Astrocyte (in vitro differentiated cells and primary cell): Measurements from ENCODE around the gene ZNF75A. TPM values are rescaled to one million over a fixed set of nuclear protein-coding genes. Genes with fewer than 3 reads are reported as not detected.

Source experiments
- DNase-seq: peaks from one replicate; pipeline ENCODE4 v3.0.0-alpha.2; 2010; ENCODE audit warnings: low read depth
- FAIRE-seq: peaks from 2 replicates; lab custom pipeline; 2011; peaks lifted over from hg19 to GRCh38; lab: Jason Lieb, UNC
- H2AFZ ChIP-seq: 2 replicates; pipeline ENCODE4 v1.6.0; 2012; ENCODE audit warnings: low read depth, low read length, inconsistent platforms
- H3K27ac ChIP-seq: 2 replicates; pipeline ENCODE4 v1.5.1; 2011; ENCODE audit warnings: low read depth, low read length, inconsistent platforms
- H3K27me3 ChIP-seq: 2 replicates; pipeline ENCODE4 v1.6.0; 2011; ENCODE audit warnings: low read length, inconsistent platforms; ENCODE audit not compliant: insufficient read depth
- H3K36me3 ChIP-seq: 2 replicates; pipeline ENCODE4 v1.5.1; 2011; ENCODE audit warnings: low read length, inconsistent platforms; ENCODE audit not compliant: insufficient read depth
- H3K4me1 ChIP-seq: 2 replicates; pipeline ENCODE4 v1.5.1; 2011; ENCODE audit warnings: low read length, inconsistent platforms; ENCODE audit not compliant: insufficient read depth
- H3K4me2 ChIP-seq: 2 replicates; pipeline ENCODE4 v1.6.0; 2012; ENCODE audit warnings: low read length, inconsistent platforms
- H3K4me3 ChIP-seq: 2 replicates; pipeline ENCODE4 v1.5.1; 2011; ENCODE audit warnings: low read depth, mild to moderate bottlenecking, low read length, inconsistent platforms; ENCODE audit not compliant: insufficient read depth
- H3K79me2 ChIP-seq: 2 replicates; pipeline ENCODE4 v1.6.0; 2012; ENCODE audit warnings: mild to moderate bottlenecking, low read length, inconsistent platforms; ENCODE audit not compliant: insufficient read depth
- H3K9ac ChIP-seq: 2 replicates; pipeline ENCODE4 v1.6.0; 2012; ENCODE audit warnings: mild to moderate bottlenecking, low read length, inconsistent platforms
- H3K9me3 ChIP-seq: 2 replicates; pipeline ENCODE4 v1.5.1; 2012; ENCODE audit warnings: low read depth, mild to moderate bottlenecking, low read length, inconsistent platforms; ENCODE audit not compliant: insufficient read depth
- H4K20me1 ChIP-seq: 2 replicates; pipeline ENCODE4 v1.6.0; 2012; ENCODE audit warnings: low read length, inconsistent platforms; ENCODE audit not compliant: insufficient read depth
- H3K27ac Mint-ChIP-seq: one replicate; pipeline ENCODE4 v1.8.0; 2021; ENCODE audit warnings: mild to moderate bottlenecking, mixed read lengths; ENCODE audit not compliant: unreplicated experiment
- H3K27me3 Mint-ChIP-seq: one replicate; pipeline ENCODE4 v1.8.0; 2021; ENCODE audit warnings: low read depth, mixed read lengths; ENCODE audit not compliant: unreplicated experiment
- H3K36me3 Mint-ChIP-seq: one replicate; pipeline ENCODE4 v1.8.0; 2021; ENCODE audit warnings: low read depth, mixed read lengths; ENCODE audit not compliant: unreplicated experiment
- H3K4me1 Mint-ChIP-seq: one replicate; pipeline ENCODE4 v1.8.0; 2021; ENCODE audit warnings: low read depth, mixed read lengths; ENCODE audit not compliant: unreplicated experiment
- H3K4me3 Mint-ChIP-seq: one replicate; pipeline ENCODE4 v1.8.0; 2021; ENCODE audit warnings: mild to moderate bottlenecking, moderate library complexity, mixed read lengths; ENCODE audit not compliant: unreplicated experiment
- H3K9me3 Mint-ChIP-seq: one replicate; pipeline ENCODE4 v1.8.0; 2021; ENCODE audit warnings: mild to moderate bottlenecking, mixed read lengths; ENCODE audit not compliant: unreplicated experiment
- CTCF ChIP-seq: IDR thresholded peaks from 2 replicates; pipeline ENCODE4 v1.5.1; 2011; ENCODE audit warnings: low read depth, mild to moderate bottlenecking, inconsistent platforms, low read length, moderate library complexity; ENCODE audit not compliant: insufficient read depth
- EZH2 ChIP-seq: IDR thresholded peaks from 2 replicates; pipeline ENCODE4 v1.6.1; 2012; ENCODE audit warnings: mild to moderate bottlenecking, low read length, inconsistent platforms; ENCODE audit not compliant: insufficient read depth
- total RNA-seq: library from RNA; stranded (reverse); gene quantifications from 2 replicates; pipeline ENCODE4 v1.2.1, GENCODE V29; 2021

The ZNF75A gene
- total RNA-seq, 1 donor from 2014 or later: 30.5 TPM

- no peak for FAIRE-seq
- Mint-ChIP-seq H3K27ac (no peak overlapping the region), H3K9me3 (peaks cover 2% of the 10 kb centered on the region)
These were observed 30.4 kb upstream of the ZNF75A start for GRCh38 chr16:3274947-3275346.

DNA sequence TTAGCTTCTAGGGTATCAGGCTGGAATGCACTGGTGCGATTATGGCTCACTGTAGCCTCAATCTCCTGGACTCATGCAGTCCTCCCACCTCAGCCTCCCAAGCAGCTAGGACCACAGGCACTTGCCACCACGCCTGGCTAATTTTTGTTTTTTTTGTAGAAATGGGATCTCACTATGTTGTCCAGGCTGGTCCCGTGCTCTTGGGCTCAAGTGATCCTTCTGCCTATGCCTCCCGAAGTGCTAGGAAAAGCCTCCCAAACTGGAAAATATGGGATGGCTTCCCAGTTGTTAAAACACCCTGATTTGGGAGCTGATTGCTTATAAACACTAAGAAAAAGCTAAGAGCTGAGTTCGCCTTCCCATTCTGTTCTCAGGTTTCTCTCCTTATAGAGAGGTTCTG lies 28.6 kb upstream of the ZNF75A start:
- no peak overlapping the region for H3K4me2 ChIP-seq
- no peaks in the 10 kb centered on the region for H4K20me1 ChIP-seq
- peaks cover 8% of the 10 kb centered on the region for H3K27me3 ChIP-seq
- no peak overlapping the region for H2AFZ ChIP-seq
- no peaks in the 10 kb centered on the region for H3K9me3 ChIP-seq
- H3K4me3 ChIP-seq: no peak overlapping the region
- H3K79me2 ChIP-seq: no peaks in the 10 kb centered on the region
- H3K36me3 Mint-ChIP-seq: no peaks in the 10 kb centered on the region
- H3K9me3 Mint-ChIP-seq: peaks cover 2% of the 10 kb centered on the region
- H3K9ac ChIP-seq: no peak overlapping the region
- no peaks in the 10 kb centered on the region for H3K36me3 ChIP-seq
- no peak overlapping the region for H3K27ac ChIP-seq
- no peaks in the 10 kb centered on the region for H3K4me1 Mint-ChIP-seq
- no peak overlapping the region for H3K4me3 Mint-ChIP-seq
- FAIRE-seq (no peak), DNase-seq (no peak)
- TF ChIP-seq EZH2: no peak
- no peak for TF ChIP-seq CTCF
- H3K27me3 Mint-ChIP-seq: peaks cover 25% of the 10 kb centered on the region
- no peak overlapping the region for H3K27ac Mint-ChIP-seq
- H3K4me1 ChIP-seq: peaks cover 2% of the 10 kb centered on the region

More at GRCh38 chr16:3274947-3275346, 30.4 kb upstream of the ZNF75A start:
- Histone ChIP-seq H3K9me3 (no peaks in the 10 kb centered on the region), H3K36me3 (no peaks in the 10 kb centered on the region), H3K9ac (no peak overlapping the region), H3K4me2 (no peak overlapping the region), H3K4me1 (peaks cover 2% of the 10 kb centered on the region), H3K79me2 (no peaks in the 10 kb centered on the region), H3K27me3 (peaks cover 8% of the 10 kb centered on the region), H3K27ac (no peak overlapping the region), H4K20me1 (no peaks in the 10 kb centered on the region), H2AFZ (no peak overlapping the region), H3K4me3 (no peak overlapping the region)
- H3K36me3 Mint-ChIP-seq: no peaks in the 10 kb centered on the region
- H3K27me3 Mint-ChIP-seq: peaks cover 25% of the 10 kb centered on the region
- no peak for TF ChIP-seq CTCF
- TF ChIP-seq EZH2: no peak
- H3K4me1 Mint-ChIP-seq: no peaks in the 10 kb centered on the region
- no peak overlapping the region for H3K4me3 Mint-ChIP-seq
- no peak for DNase-seq

GRCh38 chr16:3281222-3281820 lies 24.0 kb upstream of the ZNF75A start:
- Mint-ChIP-seq H3K4me1 (peaks cover 16% of the 10 kb centered on the region), H3K36me3 (peaks cover 5% of the 10 kb centered on the region), H3K27me3 (peaks cover 16% of the 10 kb centered on the region), H3K9me3 (no peaks in the 10 kb centered on the region), H3K4me3 (peak overlapping the region; percentile 94), H3K27ac (no peak overlapping the region)
- H4K20me1 ChIP-seq: peaks cover 18% of the 10 kb centered on the region
- peaks cover 5% of the 10 kb centered on the region for H3K36me3 ChIP-seq
- H3K9ac ChIP-seq: no peak overlapping the region
- H3K9me3 ChIP-seq: no peaks in the 10 kb centered on the region
- DNase-seq: no peak
- no peak for FAIRE-seq
- no peak overlapping the region for H3K4me3 ChIP-seq
- peaks cover 31% of the 10 kb centered on the region for H3K79me2 ChIP-seq
- H3K27me3 ChIP-seq: peaks cover 6% of the 10 kb centered on the region
- peaks cover 20% of the 10 kb centered on the region for H3K4me1 ChIP-seq
- H2AFZ ChIP-seq: no peak overlapping the region
- H3K4me2 ChIP-seq: no peak overlapping the region
- H3K27ac ChIP-seq: no peak overlapping the region
- TF ChIP-seq EZH2: no peak
- TF ChIP-seq CTCF: no peak
